Measurements from ENCODE around the gene OR56A4.
"Not testable (repeated sequence)": the region's sequence is repeated elsewhere in the genome, so short reads cannot be mapped to it uniquely, and the experiment has no call there.

The OR56A4 gene

GRCh38 chr11:5960704-5961320 is 45.9 kb downstream of the OR56A4 start:
- not testable (repeated sequence) for DNase-seq (ENCODE audit: low spot score)

GRCh38 chr11:5955586-5955985 is 51.2 kb downstream of the OR56A4 start:
- no peak for DNase-seq (ENCODE audit: low spot score)

Data from GM03348 (cell line).